ENCODE results near the gene RHOF. TPM values are rescaled to one million over a fixed set of nuclear protein-coding genes. Genes with fewer than 3 reads are reported as not detected.

Gene RHOF
- total and polyA plus RNA-seq, 2 of the 13 experiments (the other 11 are each of a cell fraction or from before 2014, with no cell fraction given), result 14.6 to 32.2 TPM

DNA sequence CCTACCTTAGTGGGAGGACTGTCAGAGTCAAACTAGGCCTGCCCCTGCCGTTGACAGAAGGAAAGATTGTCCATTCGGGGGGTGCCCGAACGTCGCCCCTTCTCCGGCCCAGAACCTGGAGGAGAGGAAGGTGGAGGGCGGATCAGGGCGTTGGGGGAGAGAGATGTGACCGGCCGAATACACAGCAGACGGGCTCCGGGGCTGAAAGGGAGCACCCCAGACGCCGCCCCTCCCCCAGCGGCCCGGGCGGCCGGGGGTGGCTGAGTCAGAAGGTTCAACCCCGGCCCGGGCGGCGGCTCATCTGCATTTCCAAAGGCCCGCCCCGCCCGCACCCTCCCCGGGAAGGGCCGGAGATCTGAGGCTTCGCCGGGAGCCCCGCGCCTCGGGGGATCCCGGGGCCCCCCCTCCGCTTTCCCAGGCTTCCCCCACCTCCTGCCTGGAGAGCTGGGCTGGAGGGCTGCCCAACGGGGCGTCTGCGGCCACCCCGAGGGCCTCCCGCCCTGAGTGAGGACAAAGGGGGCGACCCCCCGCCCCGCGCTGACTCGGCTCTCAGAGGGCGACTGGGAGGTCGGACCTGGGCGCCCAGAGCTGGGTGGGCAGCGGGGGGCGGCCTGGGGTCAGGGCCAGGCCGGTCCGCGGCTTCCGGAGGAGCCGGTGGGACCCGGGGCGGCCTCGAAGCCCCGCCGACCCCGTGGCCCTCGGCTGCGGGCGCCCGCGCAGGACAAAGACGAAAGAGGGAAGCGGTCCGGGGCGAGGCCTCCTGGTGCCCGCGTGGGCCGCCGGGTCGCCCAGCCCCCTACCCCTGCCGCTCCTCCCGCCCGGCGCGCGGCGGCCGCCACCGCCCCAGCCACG lies 6.6 kb upstream of the RHOF start (continued):
- TF ChIP-seq, protein P1, sequence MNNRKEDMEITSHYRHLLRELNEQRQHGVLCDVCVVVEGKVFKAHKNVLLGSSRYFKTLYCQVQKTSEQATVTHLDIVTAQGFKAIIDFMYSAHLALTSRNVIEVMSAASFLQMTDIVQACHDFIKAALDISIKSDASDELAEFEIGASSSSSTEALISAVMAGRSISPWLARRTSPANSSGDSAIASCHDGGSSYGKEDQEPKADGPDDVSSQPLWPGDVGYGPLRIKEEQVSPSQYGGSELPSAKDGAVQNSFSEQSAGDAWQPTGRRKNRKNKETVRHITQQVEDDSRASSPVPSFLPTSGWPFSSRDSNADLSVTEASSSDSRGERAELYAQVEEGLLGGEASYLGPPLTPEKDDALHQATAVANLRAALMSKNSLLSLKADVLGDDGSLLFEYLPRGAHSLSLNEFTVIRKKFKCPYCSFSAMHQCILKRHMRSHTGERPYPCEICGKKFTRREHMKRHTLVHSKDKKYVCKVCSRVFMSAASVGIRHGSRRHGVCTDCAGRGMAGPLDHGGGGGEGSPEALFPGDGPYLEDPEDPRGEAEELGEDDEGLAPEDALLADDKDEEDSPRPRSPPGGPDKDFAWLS (CRISPR knock-in tag; IDR thresholded peaks at IDR 0.05; ENCODE audit: borderline replicate concordance), result no peak; the same call in 1 of the 2 replicates
- TF ChIP-seq ZNF543 (CRISPR knock-in tag; IDR thresholded peaks at IDR 0.05) (no peak), ZNF296 (CRISPR knock-in tag; conservative IDR thresholded peaks at IDR 0.05) (no peak), YEATS4 (CRISPR knock-in tag; IDR thresholded peaks at IDR 0.05; ENCODE audit: borderline replicate concordance) (peak; percentile 67), NCOR1 (IDR thresholded peaks at IDR 0.05; ENCODE audit: borderline replicate concordance, low read length) (no peak; the same call in 1 of the 2 replicates), DR1 (CRISPR knock-in tag; IDR thresholded peaks at IDR 0.05) (peak; percentile 43; the same call in 1 of the 2 replicates), REPIN1 (CRISPR knock-in tag; IDR thresholded peaks at IDR 0.05; ENCODE audit: borderline replicate concordance, low read depth) (no peak), THYN1 (CRISPR knock-in tag; IDR thresholded peaks at IDR 0.05; ENCODE audit: borderline replicate concordance, low read depth) (no peak), PHF20 (CRISPR knock-in tag; IDR thresholded peaks at IDR 0.05) (no peak), EZH2 (conservative IDR thresholded peaks at IDR 0.05; ENCODE audit: low read depth, low read length) (no peak), BHLHE40 (IDR thresholded peaks at IDR 0.05; ENCODE audit: low read length) (no peak), NFIB (CRISPR knock-in tag; IDR thresholded peaks at IDR 0.05; ENCODE audit: borderline replicate concordance) (no peak), ZNF749 (CRISPR knock-in tag; IDR thresholded peaks at IDR 0.05; ENCODE audit: borderline replicate concordance) (no peak)
- TF ChIP-seq, protein P2, sequence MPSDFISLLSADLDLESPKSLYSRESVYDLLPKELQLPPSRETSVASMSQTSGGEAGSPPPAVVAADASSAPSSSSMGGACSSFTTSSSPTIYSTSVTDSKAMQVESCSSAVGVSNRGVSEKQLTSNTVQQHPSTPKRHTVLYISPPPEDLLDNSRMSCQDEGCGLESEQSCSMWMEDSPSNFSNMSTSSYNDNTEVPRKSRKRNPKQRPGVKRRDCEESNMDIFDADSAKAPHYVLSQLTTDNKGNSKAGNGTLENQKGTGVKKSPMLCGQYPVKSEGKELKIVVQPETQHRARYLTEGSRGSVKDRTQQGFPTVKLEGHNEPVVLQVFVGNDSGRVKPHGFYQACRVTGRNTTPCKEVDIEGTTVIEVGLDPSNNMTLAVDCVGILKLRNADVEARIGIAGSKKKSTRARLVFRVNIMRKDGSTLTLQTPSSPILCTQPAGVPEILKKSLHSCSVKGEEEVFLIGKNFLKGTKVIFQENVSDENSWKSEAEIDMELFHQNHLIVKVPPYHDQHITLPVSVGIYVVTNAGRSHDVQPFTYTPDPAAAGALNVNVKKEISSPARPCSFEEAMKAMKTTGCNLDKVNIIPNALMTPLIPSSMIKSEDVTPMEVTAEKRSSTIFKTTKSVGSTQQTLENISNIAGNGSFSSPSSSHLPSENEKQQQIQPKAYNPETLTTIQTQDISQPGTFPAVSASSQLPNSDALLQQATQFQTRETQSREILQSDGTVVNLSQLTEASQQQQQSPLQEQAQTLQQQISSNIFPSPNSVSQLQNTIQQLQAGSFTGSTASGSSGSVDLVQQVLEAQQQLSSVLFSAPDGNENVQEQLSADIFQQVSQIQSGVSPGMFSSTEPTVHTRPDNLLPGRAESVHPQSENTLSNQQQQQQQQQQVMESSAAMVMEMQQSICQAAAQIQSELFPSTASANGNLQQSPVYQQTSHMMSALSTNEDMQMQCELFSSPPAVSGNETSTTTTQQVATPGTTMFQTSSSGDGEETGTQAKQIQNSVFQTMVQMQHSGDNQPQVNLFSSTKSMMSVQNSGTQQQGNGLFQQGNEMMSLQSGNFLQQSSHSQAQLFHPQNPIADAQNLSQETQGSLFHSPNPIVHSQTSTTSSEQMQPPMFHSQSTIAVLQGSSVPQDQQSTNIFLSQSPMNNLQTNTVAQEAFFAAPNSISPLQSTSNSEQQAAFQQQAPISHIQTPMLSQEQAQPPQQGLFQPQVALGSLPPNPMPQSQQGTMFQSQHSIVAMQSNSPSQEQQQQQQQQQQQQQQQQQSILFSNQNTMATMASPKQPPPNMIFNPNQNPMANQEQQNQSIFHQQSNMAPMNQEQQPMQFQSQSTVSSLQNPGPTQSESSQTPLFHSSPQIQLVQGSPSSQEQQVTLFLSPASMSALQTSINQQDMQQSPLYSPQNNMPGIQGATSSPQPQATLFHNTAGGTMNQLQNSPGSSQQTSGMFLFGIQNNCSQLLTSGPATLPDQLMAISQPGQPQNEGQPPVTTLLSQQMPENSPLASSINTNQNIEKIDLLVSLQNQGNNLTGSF (CRISPR knock-in tag; IDR thresholded peaks at IDR 0.05), result 0 out of 2 replicates have a peak, but pooled peaks have one; percentile 31
- TF ChIP-seq, protein P3, sequence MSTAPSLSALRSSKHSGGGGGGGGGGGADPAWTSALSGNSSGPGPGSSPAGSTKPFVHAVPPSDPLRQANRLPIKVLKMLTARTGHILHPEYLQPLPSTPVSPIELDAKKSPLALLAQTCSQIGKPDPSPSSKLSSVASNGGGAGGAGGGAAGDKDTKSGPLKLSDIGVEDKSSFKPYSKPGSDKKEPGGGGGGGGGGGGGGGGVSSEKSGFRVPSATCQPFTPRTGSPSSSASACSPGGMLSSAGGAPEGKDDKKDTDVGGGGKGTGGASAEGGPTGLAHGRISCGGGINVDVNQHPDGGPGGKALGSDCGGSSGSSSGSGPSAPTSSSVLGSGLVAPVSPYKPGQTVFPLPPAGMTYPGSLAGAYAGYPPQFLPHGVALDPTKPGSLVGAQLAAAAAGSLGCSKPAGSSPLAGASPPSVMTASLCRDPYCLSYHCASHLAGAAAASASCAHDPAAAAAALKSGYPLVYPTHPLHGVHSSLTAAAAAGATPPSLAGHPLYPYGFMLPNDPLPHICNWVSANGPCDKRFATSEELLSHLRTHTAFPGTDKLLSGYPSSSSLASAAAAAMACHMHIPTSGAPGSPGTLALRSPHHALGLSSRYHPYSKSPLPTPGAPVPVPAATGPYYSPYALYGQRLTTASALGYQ (CRISPR knock-in tag; IDR thresholded peaks at IDR 0.05), result peak; percentile 78; the same call in 1 of the 2 replicates
- TF ChIP-seq, protein P4, sequence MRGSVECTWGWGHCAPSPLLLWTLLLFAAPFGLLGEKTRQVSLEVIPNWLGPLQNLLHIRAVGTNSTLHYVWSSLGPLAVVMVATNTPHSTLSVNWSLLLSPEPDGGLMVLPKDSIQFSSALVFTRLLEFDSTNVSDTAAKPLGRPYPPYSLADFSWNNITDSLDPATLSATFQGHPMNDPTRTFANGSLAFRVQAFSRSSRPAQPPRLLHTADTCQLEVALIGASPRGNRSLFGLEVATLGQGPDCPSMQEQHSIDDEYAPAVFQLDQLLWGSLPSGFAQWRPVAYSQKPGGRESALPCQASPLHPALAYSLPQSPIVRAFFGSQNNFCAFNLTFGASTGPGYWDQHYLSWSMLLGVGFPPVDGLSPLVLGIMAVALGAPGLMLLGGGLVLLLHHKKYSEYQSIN (CRISPR knock-in tag; IDR thresholded peaks at IDR 0.05; ENCODE audit: borderline replicate concordance), result no peak

Data from HepG2 (cell line).